GM21619 (cell line): ENCODE results near the gene GDPD3.

Source experiments
- ATAC-seq: cut with Tn5 transposase; IDR thresholded peaks from one replicate; pipeline ENCODE4 v1.9.1; 2021; ENCODE audit not compliant: unreplicated experiment

GDPD3 gene

GRCh38 chr16:30060836-30061554 lies 52.3 kb downstream of the GDPD3 start:
- no peak for ATAC-seq

GRCh38 chr16:30060346-30060745 lies 53.0 kb downstream of the GDPD3 start:
- ATAC-seq: no peak

- no peak for ATAC-seq
These were observed 58.3 kb downstream of the GDPD3 start for GRCh38 chr16:30054959-30055553.
